Measurements from ENCODE around the gene ATP1B4.

ATP1B4 gene

DNA sequence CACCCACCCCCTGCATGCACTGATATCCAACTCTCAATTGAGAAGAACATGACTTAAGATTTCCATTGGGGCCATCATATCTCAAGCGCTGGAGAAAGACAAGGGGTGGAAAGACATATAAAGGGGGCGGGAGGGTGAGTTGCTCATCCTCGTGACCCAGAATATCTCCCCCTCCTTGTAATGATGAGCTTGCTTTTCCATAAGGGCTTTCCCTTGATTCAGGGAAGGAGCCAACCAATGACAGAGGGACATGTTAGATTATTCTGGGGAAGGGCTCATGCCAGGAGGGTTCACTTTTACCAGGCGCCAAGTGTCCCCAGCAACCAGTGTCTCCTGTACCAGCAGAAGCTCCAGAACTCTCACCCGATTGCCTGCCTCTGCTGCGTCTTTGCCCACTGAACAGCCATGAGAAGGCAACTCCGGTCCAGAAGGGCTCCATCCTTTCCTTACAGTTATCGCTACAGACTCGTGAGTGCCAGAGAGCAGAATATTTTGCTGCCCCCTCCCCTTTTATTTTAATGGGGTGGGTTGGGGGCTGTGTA, at the start of gene ATP1B4:
Gene ATP1B4 (plus strand): TSS at position 326 of the 542 bp plus-strand sequence. CDS start 80 bp downstream, at position 406.
- Mint-ChIP-seq H3K9me3 (peaks cover 24% of the 10 kb centered on the region), H3K27ac (no peak within 1 kb of the TSS), H3K27me3 (ENCODE audit: low read depth, poor library complexity) (peaks cover 9% of the 10 kb centered on the region), H3K36me3 (ENCODE audit: low read depth) (no peaks in the 10 kb centered on the region), H3K4me3 (no peak within 1 kb of the TSS), H3K4me1 (peaks cover 42% of the 10 kb centered on the region)
- TF ChIP-seq, protein P1, sequence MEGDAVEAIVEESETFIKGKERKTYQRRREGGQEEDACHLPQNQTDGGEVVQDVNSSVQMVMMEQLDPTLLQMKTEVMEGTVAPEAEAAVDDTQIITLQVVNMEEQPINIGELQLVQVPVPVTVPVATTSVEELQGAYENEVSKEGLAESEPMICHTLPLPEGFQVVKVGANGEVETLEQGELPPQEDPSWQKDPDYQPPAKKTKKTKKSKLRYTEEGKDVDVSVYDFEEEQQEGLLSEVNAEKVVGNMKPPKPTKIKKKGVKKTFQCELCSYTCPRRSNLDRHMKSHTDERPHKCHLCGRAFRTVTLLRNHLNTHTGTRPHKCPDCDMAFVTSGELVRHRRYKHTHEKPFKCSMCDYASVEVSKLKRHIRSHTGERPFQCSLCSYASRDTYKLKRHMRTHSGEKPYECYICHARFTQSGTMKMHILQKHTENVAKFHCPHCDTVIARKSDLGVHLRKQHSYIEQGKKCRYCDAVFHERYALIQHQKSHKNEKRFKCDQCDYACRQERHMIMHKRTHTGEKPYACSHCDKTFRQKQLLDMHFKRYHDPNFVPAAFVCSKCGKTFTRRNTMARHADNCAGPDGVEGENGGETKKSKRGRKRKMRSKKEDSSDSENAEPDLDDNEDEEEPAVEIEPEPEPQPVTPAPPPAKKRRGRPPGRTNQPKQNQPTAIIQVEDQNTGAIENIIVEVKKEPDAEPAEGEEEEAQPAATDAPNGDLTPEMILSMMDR (IDR thresholded peaks at IDR 0.05) = no peak
- DNase-seq = no peak

DNA sequence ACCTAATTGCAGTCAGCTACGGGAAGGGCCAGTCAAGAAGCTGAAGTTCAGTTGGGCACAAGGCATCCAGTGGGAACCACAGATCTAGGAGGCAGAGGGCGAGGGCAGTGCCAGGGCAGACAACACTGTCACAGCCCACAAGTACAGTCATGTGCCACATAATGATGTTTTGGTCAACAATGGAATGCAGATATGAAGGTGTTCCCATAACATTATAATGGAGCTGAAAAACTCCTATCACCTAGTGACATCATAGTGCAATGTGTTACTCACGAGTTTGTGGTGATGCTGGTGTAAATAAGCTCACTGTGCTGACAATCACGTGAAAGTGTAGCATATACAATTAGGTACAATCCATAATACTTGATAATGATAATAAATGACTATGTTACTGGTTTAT, 46.1 kb upstream of the ATP1B4 start:
- Mint-ChIP-seq H3K27me3 (ENCODE audit: low read depth, poor library complexity) (peaks cover 73% of the 10 kb centered on the region), H3K9me3 (peaks cover 13% of the 10 kb centered on the region), H3K4me1 (no peaks in the 10 kb centered on the region), H3K27ac (no peak overlapping the region), H3K4me3 (no peak overlapping the region), H3K36me3 (ENCODE audit: low read depth) (no peaks in the 10 kb centered on the region)
- no peak for DNase-seq
- TF ChIP-seq, protein P1 (IDR thresholded peaks at IDR 0.05) = no peak

DNA sequence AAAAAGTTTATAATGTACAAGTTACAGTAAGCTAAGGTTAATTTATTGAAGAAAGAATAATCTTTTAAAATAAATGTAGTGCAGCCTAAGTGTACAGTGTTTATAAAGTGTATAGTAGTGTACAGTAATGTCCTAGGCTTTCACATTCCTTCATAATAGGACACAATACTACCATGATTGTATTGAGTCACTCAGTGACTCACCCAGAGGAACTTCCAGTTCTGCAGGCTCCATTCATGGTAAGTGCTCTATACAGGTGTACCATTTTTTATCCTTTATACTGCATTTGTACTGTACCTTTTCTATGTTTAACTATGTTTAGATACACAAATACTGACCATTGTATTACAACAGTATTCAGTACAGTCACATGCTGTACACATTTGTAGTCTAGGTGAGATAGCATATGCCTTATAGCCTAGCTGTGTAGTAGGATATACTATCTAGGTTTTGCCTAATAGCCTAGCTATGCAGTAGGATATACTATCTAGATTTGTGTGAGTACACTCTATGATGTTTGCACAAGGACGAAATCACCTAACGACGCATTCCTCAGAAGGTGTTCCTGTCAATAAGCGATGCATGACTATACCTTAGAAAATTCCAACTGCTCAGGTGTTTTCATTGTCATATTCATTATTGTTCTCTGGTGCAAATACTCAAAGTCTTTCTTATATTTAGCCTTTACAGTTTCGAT, 45.2 kb upstream of the ATP1B4 start:
- Mint-ChIP-seq H3K27ac (no peak overlapping the region), H3K9me3 (peaks cover 21% of the 10 kb centered on the region), H3K4me1 (no peaks in the 10 kb centered on the region), H3K36me3 (ENCODE audit: low read depth) (no peaks in the 10 kb centered on the region), H3K4me3 (no peak overlapping the region), H3K27me3 (ENCODE audit: low read depth, poor library complexity) (peaks cover 64% of the 10 kb centered on the region)
- TF ChIP-seq, protein P1 (IDR thresholded peaks at IDR 0.05) = no peak
- DNase-seq = no peak

DNA sequence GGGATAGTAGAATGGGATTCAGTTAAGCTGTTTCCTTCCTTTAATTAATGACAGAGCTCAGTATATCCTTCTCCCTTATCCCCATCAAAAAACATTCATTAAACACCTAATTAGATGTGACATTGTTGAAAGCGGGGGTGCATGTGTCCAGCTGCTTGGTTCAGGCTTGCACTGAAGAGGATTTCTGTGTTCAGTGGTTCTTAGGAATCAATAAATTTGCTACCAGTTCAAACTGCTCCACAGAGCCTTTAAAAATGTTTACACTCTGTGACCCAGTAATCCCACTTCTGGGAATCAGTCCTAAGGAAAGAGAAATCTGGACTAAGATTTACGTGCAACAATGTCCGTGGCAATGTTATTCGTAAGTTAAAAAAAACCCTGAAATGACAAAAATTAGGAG, 43.5 kb upstream of the ATP1B4 start:
- Mint-ChIP-seq H3K27ac (no peak overlapping the region), H3K4me3 (no peak overlapping the region), H3K36me3 (ENCODE audit: low read depth) (no peaks in the 10 kb centered on the region), H3K9me3 (peaks cover 13% of the 10 kb centered on the region), H3K4me1 (no peaks in the 10 kb centered on the region), H3K27me3 (ENCODE audit: low read depth, poor library complexity) (peaks cover 50% of the 10 kb centered on the region)
- no peak for DNase-seq
- TF ChIP-seq, protein P1 (IDR thresholded peaks at IDR 0.05) = no peak

DNA sequence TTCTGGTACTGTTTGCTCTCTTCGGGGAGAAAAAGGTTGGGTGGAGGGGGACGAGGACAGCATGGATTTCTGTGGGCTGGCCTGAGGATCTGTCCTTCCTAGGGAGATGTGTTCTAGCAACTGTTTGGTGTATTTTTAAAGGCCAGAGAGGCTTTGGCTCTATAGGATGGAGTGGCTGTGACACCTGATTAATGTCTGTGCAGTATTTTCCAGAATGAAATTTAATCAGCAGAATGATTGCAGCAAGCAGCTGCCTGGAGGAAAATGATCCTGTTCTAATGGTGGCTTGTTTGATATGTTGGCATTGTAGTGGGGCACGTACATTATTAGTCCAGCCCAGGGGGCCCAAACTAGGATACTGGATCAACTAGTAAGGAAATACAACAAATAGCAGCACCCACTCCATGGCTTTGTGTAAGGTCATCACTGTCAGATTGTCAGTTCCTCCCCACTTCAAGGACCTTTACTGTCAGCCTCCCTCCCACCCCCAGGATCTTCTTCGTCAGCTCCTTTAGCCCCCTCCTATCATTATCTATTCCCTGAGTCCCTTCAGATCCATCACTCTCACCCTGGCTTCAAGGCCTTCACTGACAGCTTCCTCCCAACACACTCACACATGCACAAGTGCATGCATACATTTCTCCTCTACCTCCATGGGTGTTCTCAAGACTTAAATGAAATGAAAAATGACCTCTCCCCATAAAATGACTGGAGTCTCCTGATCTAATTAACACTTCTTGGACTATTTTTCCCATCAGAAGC, 40.2 kb upstream of the ATP1B4 start:
- Mint-ChIP-seq H3K9me3 (peaks cover 23% of the 10 kb centered on the region), H3K36me3 (ENCODE audit: low read depth) (no peaks in the 10 kb centered on the region), H3K4me3 (no peak overlapping the region), H3K27ac (no peak overlapping the region), H3K4me1 (no peaks in the 10 kb centered on the region), H3K27me3 (ENCODE audit: low read depth, poor library complexity) (peaks cover 27% of the 10 kb centered on the region)
- TF ChIP-seq, protein P1 (IDR thresholded peaks at IDR 0.05) = no peak
- DNase-seq = no peak
